WTC11 (cell line): Measurements from ENCODE around the gene KIRREL3.

Experiments
- ATF1 ChIP-seq: sonication (generic); formaldehyde crosslinking; IDR thresholded peaks from 2 replicates; pipeline ENCODE4 v1.8.1; 2023; ENCODE audit warnings: mild to moderate bottlenecking, moderate library complexity, missing genetic modification reagents
- CREB1 ChIP-seq: sonication (generic); formaldehyde crosslinking; IDR thresholded peaks from 2 replicates; pipeline ENCODE4 v1.8.0; 2023; ENCODE audit warnings: mild to moderate bottlenecking, missing genetic modification reagents
- ESRRA ChIP-seq: sonication (generic); formaldehyde crosslinking; IDR thresholded peaks from 2 replicates; pipeline ENCODE4 v1.8.1; 2022; ENCODE audit warnings: mild to moderate bottlenecking, missing genetic modification reagents, borderline replicate concordance
- GABPB1 ChIP-seq: sonication (generic); formaldehyde crosslinking; IDR thresholded peaks from 2 replicates; pipeline ENCODE4 v1.8.1; 2023; ENCODE audit warnings: mild to moderate bottlenecking, missing genetic modification reagents
- HMGA2 ChIP-seq: fragments of 250-450 bp; sonication (Bioruptor Pico); IDR thresholded peaks from 2 replicates; pipeline ENCODE4 v1.4.0; 2021; ENCODE audit warnings: mild to moderate bottlenecking, moderate library complexity
- MXD4 ChIP-seq: fragments of 250-450 bp; sonication (Bioruptor Pico); IDR thresholded peaks from 2 replicates; pipeline ENCODE4 v1.8.0; 2021; ENCODE audit warnings: mild to moderate bottlenecking, moderate library complexity, borderline replicate concordance
- NR1H2 ChIP-seq: sonication (generic); formaldehyde crosslinking; IDR thresholded peaks from 2 replicates; pipeline ENCODE4 v1.9.0; 2021; ENCODE audit warnings: mild to moderate bottlenecking, moderate library complexity, missing genetic modification reagents
- NR2C2 ChIP-seq: sonication (generic); formaldehyde crosslinking; IDR thresholded peaks from 2 replicates; pipeline ENCODE4 v1.8.0; 2022; ENCODE audit warnings: mild to moderate bottlenecking, missing genetic modification reagents
- ZNF416 ChIP-seq: fragments of 250-450 bp; sonication (Bioruptor Pico); IDR thresholded peaks from 2 replicates; pipeline ENCODE4 v1.9.0; 2021; ENCODE audit warnings: mild to moderate bottlenecking, inconsistent platforms
- TF ChIP-seq, protein P1 (sequence below): sonication (generic); formaldehyde crosslinking; IDR thresholded peaks from 2 replicates; pipeline ENCODE4 v1.8.0; 2022; ENCODE audit warnings: mild to moderate bottlenecking, missing genetic modification reagents
- TF ChIP-seq, protein P2 (sequence below): sonication (generic); formaldehyde crosslinking; IDR thresholded peaks from 2 replicates; pipeline ENCODE4 v1.8.0; 2022; ENCODE audit warnings: missing genetic modification reagents
- TF ChIP-seq, protein P3 (sequence below): fragments of 200-600 bp; IDR thresholded peaks from 2 replicates; pipeline ENCODE4 v1.8.0; 2022; ENCODE audit warnings: antibody characterized with exemption
- TF ChIP-seq, protein P4 (sequence below): sonication (generic); formaldehyde crosslinking; IDR thresholded peaks from 2 replicates; pipeline ENCODE4 v1.8.1; 2023; ENCODE audit warnings: mild to moderate bottlenecking, missing genetic modification reagents, moderate library complexity
- TF ChIP-seq, protein P5 (sequence below): sonication (generic); formaldehyde crosslinking; conservative IDR thresholded peaks from 2 replicates; pipeline ENCODE4 v1.8.1; 2022; ENCODE audit warnings: mild to moderate bottlenecking, missing genetic modification reagents

DNA sequence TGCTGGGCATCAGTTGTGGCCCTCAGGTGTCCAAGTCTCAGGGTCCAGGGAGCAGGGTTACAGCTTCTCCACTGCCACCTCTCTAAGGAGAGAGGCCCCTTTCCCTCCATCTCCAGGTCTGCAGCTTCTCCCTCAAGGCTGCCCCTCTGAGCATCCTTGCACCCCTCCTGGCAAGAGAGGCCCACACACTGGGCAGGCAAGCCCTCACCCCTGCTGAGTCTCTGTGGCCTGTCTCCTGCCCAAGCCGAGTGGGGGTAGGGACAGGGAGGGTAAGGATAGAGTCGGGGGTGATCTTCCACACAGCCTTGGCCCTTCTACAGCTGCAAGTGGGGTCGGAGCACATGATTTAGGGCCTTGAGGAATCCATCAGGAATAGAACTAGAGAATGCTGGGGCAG lies 568.5 kb downstream of the KIRREL3 start:
- TF ChIP-seq, protein P1, sequence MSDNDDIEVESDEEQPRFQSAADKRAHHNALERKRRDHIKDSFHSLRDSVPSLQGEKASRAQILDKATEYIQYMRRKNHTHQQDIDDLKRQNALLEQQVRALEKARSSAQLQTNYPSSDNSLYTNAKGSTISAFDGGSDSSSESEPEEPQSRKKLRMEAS (CRISPR knock-in tag), result no peak
- TF ChIP-seq, protein P2, sequence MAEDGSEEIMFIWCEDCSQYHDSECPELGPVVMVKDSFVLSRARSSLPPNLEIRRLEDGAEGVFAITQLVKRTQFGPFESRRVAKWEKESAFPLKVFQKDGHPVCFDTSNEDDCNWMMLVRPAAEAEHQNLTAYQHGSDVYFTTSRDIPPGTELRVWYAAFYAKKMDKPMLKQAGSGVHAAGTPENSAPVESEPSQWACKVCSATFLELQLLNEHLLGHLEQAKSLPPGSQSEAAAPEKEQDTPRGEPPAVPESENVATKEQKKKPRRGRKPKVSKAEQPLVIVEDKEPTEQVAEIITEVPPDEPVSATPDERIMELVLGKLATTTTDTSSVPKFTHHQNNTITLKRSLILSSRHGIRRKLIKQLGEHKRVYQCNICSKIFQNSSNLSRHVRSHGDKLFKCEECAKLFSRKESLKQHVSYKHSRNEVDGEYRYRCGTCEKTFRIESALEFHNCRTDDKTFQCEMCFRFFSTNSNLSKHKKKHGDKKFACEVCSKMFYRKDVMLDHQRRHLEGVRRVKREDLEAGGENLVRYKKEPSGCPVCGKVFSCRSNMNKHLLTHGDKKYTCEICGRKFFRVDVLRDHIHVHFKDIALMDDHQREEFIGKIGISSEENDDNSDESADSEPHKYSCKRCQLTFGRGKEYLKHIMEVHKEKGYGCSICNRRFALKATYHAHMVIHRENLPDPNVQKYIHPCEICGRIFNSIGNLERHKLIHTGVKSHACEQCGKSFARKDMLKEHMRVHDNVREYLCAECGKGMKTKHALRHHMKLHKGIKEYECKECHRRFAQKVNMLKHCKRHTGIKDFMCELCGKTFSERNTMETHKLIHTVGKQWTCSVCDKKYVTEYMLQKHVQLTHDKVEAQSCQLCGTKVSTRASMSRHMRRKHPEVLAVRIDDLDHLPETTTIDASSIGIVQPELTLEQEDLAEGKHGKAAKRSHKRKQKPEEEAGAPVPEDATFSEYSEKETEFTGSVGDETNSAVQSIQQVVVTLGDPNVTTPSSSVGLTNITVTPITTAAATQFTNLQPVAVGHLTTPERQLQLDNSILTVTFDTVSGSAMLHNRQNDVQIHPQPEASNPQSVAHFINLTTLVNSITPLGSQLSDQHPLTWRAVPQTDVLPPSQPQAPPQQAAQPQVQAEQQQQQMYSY (CRISPR knock-in tag), result no peak
- TF ChIP-seq CREB1 (no peak), HMGA2 (CRISPR knock-in tag) (no peak), MXD4 (CRISPR knock-in tag) (no peak), ESRRA (no peak), ZNF416 (CRISPR knock-in tag) (no peak), GABPB1 (CRISPR knock-in tag) (no peak), ATF1 (CRISPR knock-in tag) (no peak), NR1H2 (CRISPR knock-in tag) (no peak), NR2C2 (CRISPR knock-in tag) (no peak)
- TF ChIP-seq, protein P3, sequence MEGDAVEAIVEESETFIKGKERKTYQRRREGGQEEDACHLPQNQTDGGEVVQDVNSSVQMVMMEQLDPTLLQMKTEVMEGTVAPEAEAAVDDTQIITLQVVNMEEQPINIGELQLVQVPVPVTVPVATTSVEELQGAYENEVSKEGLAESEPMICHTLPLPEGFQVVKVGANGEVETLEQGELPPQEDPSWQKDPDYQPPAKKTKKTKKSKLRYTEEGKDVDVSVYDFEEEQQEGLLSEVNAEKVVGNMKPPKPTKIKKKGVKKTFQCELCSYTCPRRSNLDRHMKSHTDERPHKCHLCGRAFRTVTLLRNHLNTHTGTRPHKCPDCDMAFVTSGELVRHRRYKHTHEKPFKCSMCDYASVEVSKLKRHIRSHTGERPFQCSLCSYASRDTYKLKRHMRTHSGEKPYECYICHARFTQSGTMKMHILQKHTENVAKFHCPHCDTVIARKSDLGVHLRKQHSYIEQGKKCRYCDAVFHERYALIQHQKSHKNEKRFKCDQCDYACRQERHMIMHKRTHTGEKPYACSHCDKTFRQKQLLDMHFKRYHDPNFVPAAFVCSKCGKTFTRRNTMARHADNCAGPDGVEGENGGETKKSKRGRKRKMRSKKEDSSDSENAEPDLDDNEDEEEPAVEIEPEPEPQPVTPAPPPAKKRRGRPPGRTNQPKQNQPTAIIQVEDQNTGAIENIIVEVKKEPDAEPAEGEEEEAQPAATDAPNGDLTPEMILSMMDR, result no peak
- TF ChIP-seq, protein P4, sequence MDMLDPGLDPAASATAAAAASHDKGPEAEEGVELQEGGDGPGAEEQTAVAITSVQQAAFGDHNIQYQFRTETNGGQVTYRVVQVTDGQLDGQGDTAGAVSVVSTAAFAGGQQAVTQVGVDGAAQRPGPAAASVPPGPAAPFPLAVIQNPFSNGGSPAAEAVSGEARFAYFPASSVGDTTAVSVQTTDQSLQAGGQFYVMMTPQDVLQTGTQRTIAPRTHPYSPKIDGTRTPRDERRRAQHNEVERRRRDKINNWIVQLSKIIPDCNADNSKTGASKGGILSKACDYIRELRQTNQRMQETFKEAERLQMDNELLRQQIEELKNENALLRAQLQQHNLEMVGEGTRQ, result no peak
- TF ChIP-seq, protein P5, sequence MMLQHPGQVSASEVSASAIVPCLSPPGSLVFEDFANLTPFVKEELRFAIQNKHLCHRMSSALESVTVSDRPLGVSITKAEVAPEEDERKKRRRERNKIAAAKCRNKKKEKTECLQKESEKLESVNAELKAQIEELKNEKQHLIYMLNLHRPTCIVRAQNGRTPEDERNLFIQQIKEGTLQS (CRISPR knock-in tag), result no peak
